Spinal cord (tissue), 10 donors: ENCODE measurements around the gene ARHGAP22. TPM values are rescaled to one million over a fixed set of nuclear protein-coding genes. Genes with fewer than 3 reads are reported as not detected.

ENCODE experiments used
- DNase-seq, 6 donors: peaks; one replicate each; pipeline versions ENCODE4 v3.0.0 to v3.0.0-alpha.2; 2013 to 2015; ENCODE audit warnings: low spot score in 6 of 6, low read depth in 4 of 6
- H3K27ac ChIP-seq: one replicate; pipeline ENCODE4 v1.5.1; 2013; ENCODE audit warnings: low read depth, low read length, control low read depth
- H3K27me3 ChIP-seq: one replicate; pipeline ENCODE4 v1.6.1; 2013; ENCODE audit warnings: low read length; ENCODE audit not compliant: control insufficient read depth, insufficient read depth
- H3K36me3 ChIP-seq: one replicate; pipeline ENCODE4 v1.6.1; 2013; ENCODE audit warnings: low read length; ENCODE audit not compliant: control insufficient read depth, insufficient read depth
- H3K4me1 ChIP-seq: one replicate; pipeline ENCODE4 v1.6.1; 2013; ENCODE audit warnings: low read length; ENCODE audit not compliant: control insufficient read depth, insufficient read depth
- H3K4me3 ChIP-seq: one replicate; pipeline ENCODE4 v1.5.1; 2013; ENCODE audit warnings: low read depth, low read length, control low read depth
- H3K9me3 ChIP-seq: one replicate; pipeline ENCODE4 v1.6.1; 2013; ENCODE audit warnings: low read length; ENCODE audit not compliant: control insufficient read depth, insufficient read depth
- WGBS: methylation state at CpG from one replicate; pipeline ENCODE4 v1.1.5; 2013; ENCODE audit warnings: missing lambda C conversion rate; ENCODE audit not compliant: insufficient coverage; 5-methylcytosine and 5-hydroxymethylcytosine counted together
- polyA plus RNA-seq, 2 donors: library from polyadenylated mRNA; unstranded; fragments of 120-200 nt; gene quantifications; one replicate each; pipeline ENCODE4 v1.2.1, GENCODE V29; 2013; ENCODE audit not compliant: insufficient read length in 2 of 2
- total RNA-seq, 2 donors: library from RNA; depleted of rRNA in 1 of 2; stranded (reverse); fragments of 120-200 nt in 1 of 2; fragments of >200 nt in 1 of 2; gene quantifications; one replicate each; pipeline versions ENCODE4 v1.2.3 to v1.2.4, GENCODE V29; 2013 to 2014
- donor health status: healthy.

ARHGAP22 gene
- total and polyA plus RNA-seq, 4 donors, result 6.2 to 13.2 (median 11.9) TPM

GRCh38 chr10:48406658-48407057 is 198.2 kb downstream of the ARHGAP22 start:
- no peak for DNase-seq
- Histone ChIP-seq H3K36me3 (peaks cover 2% of the 10 kb centered on the region), H3K4me1 (no peaks in the 10 kb centered on the region), H3K4me3 (no peak overlapping the region), H3K27me3 (no peaks in the 10 kb centered on the region), H3K27ac (no peak overlapping the region), H3K9me3 (peaks cover 1% of the 10 kb centered on the region)
- 82% methylated on average over 2 of the region's 4 CpGs for WGBS

- 50% methylated on average over 2 of the region's 3 CpGs for WGBS
- Histone ChIP-seq H3K4me1 (no peaks in the 10 kb centered on the region), H3K4me3 (no peak overlapping the region), H3K9me3 (no peaks in the 10 kb centered on the region), H3K36me3 (no peaks in the 10 kb centered on the region), H3K27me3 (no peaks in the 10 kb centered on the region), H3K27ac (no peak overlapping the region)
- DNase-seq, result no peak
Observed at GRCh38 chr10:48406204-48406603, 198.7 kb downstream of the ARHGAP22 start.

GRCh38 chr10:48404646-48405045 is 200.2 kb downstream of the ARHGAP22 start:
- peak in 1 of 6 donors; percentile 5 for DNase-seq
- WGBS, result 96% methylated on average over 3 of the region's 4 CpGs
- H3K36me3 ChIP-seq, result no peaks in the 10 kb centered on the region
- no peaks in the 10 kb centered on the region for H3K27me3 ChIP-seq
- no peak overlapping the region for H3K4me3 ChIP-seq
- H3K27ac ChIP-seq, result no peak overlapping the region
- no peaks in the 10 kb centered on the region for H3K4me1 ChIP-seq
- no peaks in the 10 kb centered on the region for H3K9me3 ChIP-seq

- no peaks in the 10 kb centered on the region for H3K36me3 ChIP-seq
- no peak overlapping the region for H3K4me3 ChIP-seq
- no peak for DNase-seq
- H3K9me3 ChIP-seq, result no peaks in the 10 kb centered on the region
- WGBS, result no CpG with 5 or more reads among the region's 1 CpG
- no peaks in the 10 kb centered on the region for H3K27me3 ChIP-seq
- H3K27ac ChIP-seq, result no peak overlapping the region
- H3K4me1 ChIP-seq, result peaks cover 4% of the 10 kb centered on the region
Observed at GRCh38 chr10:48400850-48401220, 204.0 kb downstream of the ARHGAP22 start.

GRCh38 chr10:48400129-48400849 is 204.6 kb downstream of the ARHGAP22 start:
- H3K4me1 ChIP-seq, result peaks cover 4% of the 10 kb centered on the region
- no peak for DNase-seq
- no CpG with 5 or more reads among the region's 3 CpGs for WGBS
- H3K36me3 ChIP-seq, result no peaks in the 10 kb centered on the region
- H3K9me3 ChIP-seq, result no peaks in the 10 kb centered on the region
- no peak overlapping the region for H3K27ac ChIP-seq
- no peaks in the 10 kb centered on the region for H3K27me3 ChIP-seq
- no peak overlapping the region for H3K4me3 ChIP-seq

- no peak overlapping the region for H3K27ac ChIP-seq
- H3K9me3 ChIP-seq, result no peaks in the 10 kb centered on the region
- no peaks in the 10 kb centered on the region for H3K27me3 ChIP-seq
- no peak overlapping the region for H3K4me3 ChIP-seq
- no CpG with 5 or more reads among the region's 1 CpG for WGBS
- no peaks in the 10 kb centered on the region for H3K36me3 ChIP-seq
- H3K4me1 ChIP-seq, result peaks cover 4% of the 10 kb centered on the region
- no peak for DNase-seq
Observed at GRCh38 chr10:48399551-48399950, 205.3 kb downstream of the ARHGAP22 start.

GRCh38 chr10:48399056-48399541 is 205.8 kb downstream of the ARHGAP22 start:
- no peaks in the 10 kb centered on the region for H3K36me3 ChIP-seq
- H3K4me1 ChIP-seq, result peaks cover 4% of the 10 kb centered on the region
- no peak overlapping the region for H3K27ac ChIP-seq
- H3K27me3 ChIP-seq, result no peaks in the 10 kb centered on the region
- H3K4me3 ChIP-seq, result no peak overlapping the region
- no peaks in the 10 kb centered on the region for H3K9me3 ChIP-seq
- 52% methylated on average over 5 of the region's 5 CpGs for WGBS
- DNase-seq, result peak in 2 of 6 donors; percentile 35 to 51

- no peaks in the 10 kb centered on the region for H3K36me3 ChIP-seq
- H3K4me1 ChIP-seq, result peaks cover 4% of the 10 kb centered on the region
- DNase-seq, result no peak
- no peaks in the 10 kb centered on the region for H3K9me3 ChIP-seq
- H3K4me3 ChIP-seq, result no peak overlapping the region
- WGBS, result no CpG with 5 or more reads among the region's 4 CpGs
- no peaks in the 10 kb centered on the region for H3K27me3 ChIP-seq
- H3K27ac ChIP-seq, result no peak overlapping the region
Observed at GRCh38 chr10:48398261-48398660, 206.6 kb downstream of the ARHGAP22 start.
